Activated CD8-positive, alpha-beta memory T cell treated with anti-CD3 and anti-CD28 coated beads, Interleukin-2, amount 10 ng/mL, durations not matched to agents 7 days and 5 days (primary cell): ENCODE data around the gene CCDC167. TPM values are rescaled to one million over a fixed set of nuclear protein-coding genes. Genes with fewer than 3 reads are reported as not detected.

Experiments
- ATAC-seq: fragments of 150-1000 bp; cut with Tn5 transposase; one replicate; pipeline ENCODE4 v1.10.0; 2021; ENCODE audit warnings: moderate library complexity
- CTCF ChIA-PET: fragments of 350-600 bp; sonication (Branson Sonifier 250); formaldehyde crosslinking; loops from one replicate; lab custom pipeline; 2021; ENCODE audit warnings: antibody characterized with exemption; lab: Charles Lee
- DNase-seq: peaks from one replicate; pipeline ENCODE4 v3.0.0-alpha.2; 2020
- H3K27ac Mint-ChIP-seq: one replicate; pipeline ENCODE4 v1.8.0; 2021; ENCODE audit warnings: mild to moderate bottlenecking, mixed read lengths
- H3K27me3 Mint-ChIP-seq: one replicate; pipeline ENCODE4 v1.8.0; 2021; ENCODE audit warnings: mixed read lengths
- H3K36me3 Mint-ChIP-seq: one replicate; pipeline ENCODE4 v1.8.0; 2021; ENCODE audit warnings: mild to moderate bottlenecking, mixed read lengths
- H3K4me1 Mint-ChIP-seq: one replicate; pipeline ENCODE4 v1.8.0; 2021; ENCODE audit warnings: mixed read lengths
- H3K4me3 Mint-ChIP-seq: one replicate; pipeline ENCODE4 v1.8.0; 2021; ENCODE audit warnings: mild to moderate bottlenecking, moderate library complexity, mixed read lengths
- H3K9me3 Mint-ChIP-seq: one replicate; pipeline ENCODE4 v1.8.0; 2022; ENCODE audit warnings: low read depth, mixed read lengths
- total RNA-seq, 2 experiments: library from RNA; stranded (reverse); gene quantifications; one replicate each; pipeline ENCODE4 v1.2.3, GENCODE V29; 2021

CCDC167 gene
- total RNA-seq, 2 experiments from 2014 or later = 73.8 to 83.4 TPM

DNA sequence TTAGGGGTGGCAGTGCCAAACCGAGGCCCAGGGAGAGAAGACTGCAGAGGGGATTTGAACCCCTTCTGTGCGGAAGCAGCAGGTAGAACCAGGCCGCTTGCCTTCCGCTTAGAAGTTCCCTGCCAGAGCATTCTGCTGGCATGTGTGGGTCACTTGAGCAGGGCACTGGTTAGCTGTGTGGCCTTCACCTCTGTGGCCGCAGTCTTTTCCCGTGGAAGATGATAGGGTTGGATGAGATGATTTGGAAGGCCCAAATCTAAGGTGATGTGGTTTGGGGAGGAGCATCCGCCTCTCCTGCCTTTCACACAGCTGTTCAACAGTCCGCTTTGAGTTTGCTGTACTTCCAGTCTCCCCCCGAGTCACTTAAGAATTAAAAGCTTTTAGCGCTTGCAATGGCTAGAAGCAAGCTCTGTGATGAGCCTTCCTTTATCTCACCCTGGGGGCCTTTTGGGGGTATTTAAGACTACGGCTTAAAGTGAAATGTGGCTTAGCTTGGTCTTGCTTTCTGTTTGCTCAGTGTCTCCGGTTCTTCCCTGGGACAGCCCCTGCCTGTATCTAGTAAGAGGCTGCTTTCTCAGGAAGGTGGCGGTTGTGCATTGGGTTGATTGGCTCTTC lies 65.9 kb downstream of the CCDC167 start:
- H3K27me3 Mint-ChIP-seq = peaks cover 2% of the 10 kb centered on the region
- H3K9me3 Mint-ChIP-seq = no peaks in the 10 kb centered on the region
- H3K4me1 Mint-ChIP-seq = peaks cover 50% of the 10 kb centered on the region
- H3K4me3 Mint-ChIP-seq = peak overlapping the region; percentile 97
- peak overlapping the region; percentile 100 for H3K27ac Mint-ChIP-seq
- DNase-seq (peak; percentile 71), ATAC-seq (peak; percentile 38)
- peaks cover 45% of the 10 kb centered on the region for H3K36me3 Mint-ChIP-seq
- CTCF ChIA-PET = interaction anchor here (0.9 to 1.5 kb wide), 8 partner anchors 8 to 416 kb away, joined by 3 to 5 read pairs (median 3); no protein-coding TSS in a partner anchor

Other genes starting within 250 kb of the CCDC167 start
- 10 to 100 TPM; 17.3 to 17.9 TPM for gene TBC1D22B, start 242.1 kb downstream of the CCDC167 start, total RNA-seq
- 1 to 10 TPM; 2.7 to 5.7 TPM for gene TMEM217, start 241.7 kb downstream of the CCDC167 start, total RNA-seq
- 10 to 100 TPM; 28.3 to 31.1 TPM for gene RNF8, start 145.9 kb downstream of the CCDC167 start, total RNA-seq
- gene CMTR1, start 66.7 kb downstream of the CCDC167 start, total RNA-seq = 100 to 1,000 TPM in 1 of 2 experiments, 10 to 100 TPM in 1; 83.9 to 120 TPM
- gene MDGA1, start 198.0 kb upstream of the CCDC167 start, total RNA-seq = 10 to 100 TPM; 15.5 to 26.0 TPM